ENCODE data around the gene PBX1.

The PBX1 gene

DNA sequence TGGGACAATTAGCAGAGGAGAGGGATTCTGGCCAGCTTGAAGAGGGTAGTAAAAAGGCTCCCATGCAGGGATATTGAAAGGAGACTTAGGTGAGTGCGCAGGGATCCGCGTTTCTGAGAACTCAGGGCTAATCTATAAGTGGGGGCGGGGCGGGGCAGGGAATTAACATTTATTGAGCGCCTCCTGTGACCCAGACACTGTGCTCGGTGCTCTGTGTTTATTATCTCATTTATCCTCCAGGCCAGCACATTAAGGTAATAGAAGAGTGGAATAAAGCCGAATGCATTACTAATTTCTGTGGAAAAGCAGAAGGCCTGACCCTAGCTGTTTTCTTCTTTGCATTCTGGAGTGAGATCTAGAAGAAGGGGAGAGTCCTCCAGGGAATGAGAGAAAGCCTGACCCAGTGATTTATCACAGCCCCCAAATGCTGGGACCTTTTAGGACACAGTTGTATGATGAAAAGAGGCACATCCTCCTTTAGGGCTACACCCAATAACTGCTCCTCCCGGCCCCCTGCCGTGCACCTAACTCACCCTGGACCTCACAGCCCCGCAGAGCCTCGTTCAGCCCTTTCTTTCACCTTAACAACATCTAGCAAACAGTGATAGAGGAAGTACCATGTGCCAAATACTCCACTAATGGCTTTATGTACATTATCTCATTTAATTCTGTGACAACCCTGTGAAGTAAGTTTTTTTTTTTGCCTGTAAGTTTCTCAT lies 317.6 kb downstream of the PBX1 start:
- no peak for DNase-seq (ENCODE audit: low spot score)

DNA sequence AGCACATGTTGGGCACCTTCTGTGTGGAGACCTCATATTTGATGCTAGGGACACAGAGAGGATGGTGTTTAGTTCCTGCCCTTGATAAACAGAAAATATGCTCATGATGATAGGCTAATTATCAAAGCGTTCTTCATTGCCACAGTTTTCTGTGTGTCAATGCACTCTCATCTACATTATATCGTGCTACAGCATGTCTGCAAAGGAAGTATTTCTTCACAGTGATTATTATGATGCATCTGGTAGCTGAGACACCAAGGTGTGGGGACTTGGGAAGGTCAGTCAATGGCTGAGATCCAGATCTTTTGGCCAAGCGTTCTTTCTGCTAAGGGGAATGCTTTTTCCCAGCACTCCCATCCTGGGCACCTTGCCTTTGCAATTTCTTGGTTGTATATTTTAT lies 321.2 kb downstream of the PBX1 start:
- no peak for DNase-seq (ENCODE audit: low spot score)

DNA sequence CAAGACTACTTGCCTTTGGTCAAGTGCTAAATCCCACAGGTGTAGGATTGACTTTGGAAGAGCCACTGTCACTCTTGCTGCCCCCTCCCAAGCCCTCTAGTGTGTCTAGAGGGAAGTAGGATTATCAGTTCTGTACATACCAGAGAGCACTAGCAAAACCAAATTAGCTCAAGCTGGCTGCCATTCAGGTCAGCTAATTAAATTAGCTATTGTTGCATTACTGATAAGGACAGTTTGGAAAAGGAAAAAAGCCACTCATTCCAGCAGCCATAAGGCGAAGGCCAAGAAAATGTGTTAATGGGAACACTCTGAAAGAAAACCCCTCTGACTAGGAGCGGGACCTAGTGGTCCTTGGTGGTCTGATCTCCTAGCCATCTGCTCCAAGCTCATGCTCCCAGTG lies 321.7 kb downstream of the PBX1 start:
- DNase-seq (ENCODE audit: low spot score) = no peak

DNA sequence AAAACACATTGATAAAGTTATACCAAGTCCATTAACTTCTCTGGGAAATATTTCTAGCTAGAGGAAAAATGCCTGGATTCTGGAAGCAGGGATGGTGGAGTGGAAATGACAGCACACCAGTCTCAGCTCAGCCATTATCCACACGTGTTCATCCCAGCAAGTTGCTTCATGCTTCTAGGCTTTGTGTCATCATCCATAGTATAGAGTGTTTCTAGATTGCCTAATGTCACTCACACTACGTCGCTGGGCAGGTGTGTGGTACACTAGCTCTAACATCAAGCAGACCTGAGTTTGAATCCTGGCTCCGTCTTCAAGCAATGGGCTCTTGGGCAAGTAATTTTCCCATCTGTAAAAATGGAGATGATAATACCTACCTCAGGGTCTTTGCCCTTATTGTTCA lies 326.3 kb downstream of the PBX1 start:
- DNase-seq (ENCODE audit: low spot score) = no peak

DNA sequence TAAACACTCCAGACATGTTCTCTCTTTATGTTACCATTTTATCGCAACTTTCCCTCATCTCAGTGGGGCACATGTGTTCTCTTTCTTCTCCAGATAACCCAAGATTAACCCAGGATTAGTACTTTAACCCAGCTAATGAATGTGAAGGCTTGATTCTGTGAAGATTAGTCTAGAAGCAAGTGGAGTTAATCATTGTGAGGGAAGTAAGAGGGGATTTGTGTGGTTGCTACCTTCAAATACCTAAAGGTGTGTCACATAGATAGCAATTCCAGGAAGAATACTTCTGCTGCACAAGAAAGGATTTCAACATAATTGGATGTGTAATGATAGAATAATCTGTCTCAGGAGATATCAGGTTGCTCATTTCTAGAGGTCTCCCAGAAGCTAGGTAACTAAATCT lies 327.1 kb downstream of the PBX1 start:
- DNase-seq (ENCODE audit: low spot score) = no peak

DNA sequence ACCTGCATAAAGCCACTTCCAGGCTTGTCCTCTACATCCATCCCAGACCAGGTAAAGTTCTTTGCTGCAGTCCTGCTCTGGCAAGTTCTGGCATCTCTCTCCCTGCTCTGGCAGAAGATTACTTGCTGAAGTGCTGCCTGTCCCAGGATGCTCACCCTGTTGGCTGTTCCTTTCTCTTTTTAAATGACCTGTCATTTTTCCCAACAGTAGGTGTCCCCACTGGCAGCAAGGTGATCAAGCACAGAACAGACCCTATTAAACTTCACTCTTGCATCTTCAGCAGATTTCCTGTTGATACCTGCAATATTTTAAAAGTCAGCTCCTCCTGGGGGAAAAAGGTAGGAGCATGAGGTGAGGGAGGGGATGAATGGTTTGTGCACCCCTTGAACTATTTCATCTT lies 332.6 kb downstream of the PBX1 start:
- no peak for DNase-seq (ENCODE audit: low spot score)

DNA sequence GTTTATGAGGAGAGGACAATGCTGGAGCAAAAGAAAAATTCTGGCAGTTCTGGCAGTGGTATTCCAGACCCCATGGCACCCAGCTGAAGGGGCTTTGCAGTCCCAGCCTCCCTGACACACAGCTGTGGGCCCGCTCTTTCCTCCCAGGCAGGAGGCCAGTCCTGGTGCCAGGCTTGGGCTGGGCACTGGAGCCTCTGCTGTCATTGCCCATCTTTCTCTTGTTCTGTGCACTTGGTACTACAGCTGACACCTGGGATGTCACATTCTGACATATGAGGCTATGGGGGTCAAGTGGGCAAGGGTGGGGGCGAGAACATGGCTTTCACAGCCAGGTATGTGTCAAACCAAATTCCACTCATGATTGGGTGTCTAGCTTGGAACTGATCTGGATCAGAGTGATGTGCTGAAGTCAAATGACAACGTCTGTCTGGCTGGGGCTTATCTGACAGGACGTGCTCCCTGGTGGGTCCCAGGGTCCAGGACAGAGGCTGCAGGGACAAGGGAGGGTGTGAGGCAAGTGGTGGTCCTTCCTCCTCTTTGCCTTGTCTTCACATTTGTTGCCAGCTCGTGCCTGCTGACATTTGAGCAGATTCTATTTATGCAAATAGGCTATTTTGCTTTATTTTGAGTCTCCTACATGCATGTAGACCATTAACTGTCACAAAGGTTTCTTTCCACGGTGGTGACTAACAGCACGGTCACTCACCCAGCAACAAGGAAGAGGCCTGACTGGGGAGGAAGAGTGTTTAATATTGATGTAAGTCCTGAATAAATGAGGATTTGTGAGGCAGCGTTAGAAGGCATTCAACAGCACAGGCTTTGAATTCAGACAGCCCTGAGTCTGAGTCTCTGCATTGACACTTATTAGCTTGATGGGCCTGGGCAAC lies 336.3 kb downstream of the PBX1 start:
- no peak for DNase-seq (ENCODE audit: low spot score)

DNA sequence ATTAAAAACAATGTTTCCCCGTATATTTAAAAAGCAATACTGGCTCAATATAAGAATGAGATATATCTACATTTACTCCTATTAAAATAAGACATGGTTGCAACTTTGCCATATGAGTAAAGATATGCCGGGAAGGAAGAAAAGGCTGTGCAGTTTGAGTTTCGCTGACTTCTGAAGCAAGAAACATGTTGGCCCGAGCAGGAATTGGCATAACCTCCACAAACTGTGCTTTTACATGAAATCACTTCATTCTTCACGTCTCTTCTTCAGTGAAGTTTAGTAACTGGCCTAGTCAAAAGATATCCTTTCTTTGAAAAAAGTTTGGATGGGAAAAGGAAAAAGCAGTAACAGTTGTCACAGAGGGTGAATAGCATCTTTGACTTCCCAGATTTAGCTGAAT lies 342.0 kb downstream of the PBX1 start:
- no peak for DNase-seq (ENCODE audit: low spot score)

Data from AG08395 (cell line).